Mesenchymal stem cell (in vitro differentiated cells and primary cell): ENCODE measurements around the gene AVPR2.

Experiments used
- DNase-seq: peaks from one replicate; pipeline ENCODE4 v3.0.0-alpha.2; 2013
- H2AFZ ChIP-seq: one replicate; pipeline ENCODE4 v1.6.1; 2013; ENCODE audit warnings: low read depth, mild to moderate bottlenecking, control low read depth, inconsistent platforms, low read length, moderate library complexity
- H2AK5ac ChIP-seq: 2 replicates; pipeline ENCODE4 v1.6.1; 2013; ENCODE audit warnings: low read length, moderate library complexity, mild to moderate bottlenecking, inconsistent platforms; ENCODE audit not compliant: severe bottlenecking
- H2BK120ac ChIP-seq: one replicate; pipeline ENCODE4 v1.6.1; 2013; ENCODE audit warnings: low read depth, mild to moderate bottlenecking, inconsistent platforms, low read length, moderate library complexity
- H2BK12ac ChIP-seq, 2 experiments: one replicate each; pipeline ENCODE4 v1.6.1; 2013; ENCODE audit warnings: inconsistent platforms in 2 of 2, low read length in 2 of 2, mild to moderate bottlenecking in 2 of 2, moderate library complexity in 2 of 2, control low read depth in 1 of 2
- H2BK15ac ChIP-seq: one replicate; pipeline ENCODE4 v1.6.1; 2013; ENCODE audit warnings: mild to moderate bottlenecking, low read depth, inconsistent platforms; ENCODE audit not compliant: poor library complexity, severe bottlenecking
- H2BK5ac ChIP-seq: 2 replicates; pipeline ENCODE4 v1.6.1; 2013; ENCODE audit warnings: low read depth, mild to moderate bottlenecking, low read length, control low read depth, inconsistent platforms; ENCODE audit not compliant: poor library complexity, severe bottlenecking
- H3K14ac ChIP-seq, 2 experiments: one replicate each; pipeline ENCODE4 v1.6.1; 2013; ENCODE audit warnings: inconsistent platforms in 2 of 2, low read length in 2 of 2, control low read depth in 1 of 2, mild to moderate bottlenecking in 1 of 2, moderate library complexity in 1 of 2
- H3K18ac ChIP-seq, 2 experiments: one replicate each; pipeline ENCODE4 v1.6.1; 2013; ENCODE audit warnings: inconsistent platforms in 2 of 2, low read length in 2 of 2, control low read depth in 1 of 2, low read depth in 1 of 2, mild to moderate bottlenecking in 1 of 2
- H3K23ac ChIP-seq, 2 experiments: one replicate each; pipeline ENCODE4 v1.6.1; 2013; ENCODE audit warnings: inconsistent platforms in 2 of 2, low read length in 2 of 2, mild to moderate bottlenecking in 2 of 2, moderate library complexity in 2 of 2, control low read depth in 1 of 2
- H3K27ac ChIP-seq: 2 replicates; pipeline ENCODE4 v1.5.1; 2013; ENCODE audit warnings: mild to moderate bottlenecking, moderate library complexity, low read length, control low read depth, inconsistent platforms; ENCODE audit not compliant: poor library complexity, severe bottlenecking
- H3K27me3 ChIP-seq, 2 experiments: 2 replicates each; pipeline versions ENCODE4 v1.6.1 to v1.7.0; 2013; ENCODE audit warnings: low read length in 2 of 2, mild to moderate bottlenecking in 2 of 2, moderate library complexity in 2 of 2, control low read depth in 1 of 2, inconsistent platforms in 1 of 2; ENCODE audit not compliant: control insufficient read depth in 1 of 2, insufficient read depth in 1 of 2
- H3K36me3 ChIP-seq, 2 experiments: 2 replicates each; pipeline versions ENCODE4 v1.6.1 to v1.7.0; 2013; ENCODE audit warnings: low read length in 2 of 2, control low read depth in 1 of 2, inconsistent platforms in 1 of 2, low read depth in 1 of 2, mild to moderate bottlenecking in 1 of 2; ENCODE audit not compliant: insufficient read depth in 2 of 2, control insufficient read depth in 1 of 2
- H3K4ac ChIP-seq, 2 experiments: one replicate each; pipeline ENCODE4 v1.6.1; 2013; ENCODE audit warnings: inconsistent platforms in 2 of 2, low read length in 2 of 2, mild to moderate bottlenecking in 2 of 2, moderate library complexity in 2 of 2, control low read depth in 1 of 2, low read depth in 1 of 2
- H3K4me1 ChIP-seq: 2 replicates; pipeline ENCODE4 v1.6.1; 2013; ENCODE audit warnings: low read depth, low read length, control low read depth; ENCODE audit not compliant: control insufficient read depth, insufficient read depth
- H3K4me2 ChIP-seq: 2 replicates; pipeline ENCODE4 v1.6.1; 2013; ENCODE audit warnings: low read length, mild to moderate bottlenecking, inconsistent platforms; ENCODE audit not compliant: poor library complexity, severe bottlenecking
- H3K4me3 ChIP-seq, 2 experiments: 2 replicates each; pipeline versions ENCODE4 v1.5.1 to v1.7.0; 2013; ENCODE audit warnings: low read length in 2 of 2, mild to moderate bottlenecking in 2 of 2, control low read depth in 1 of 2, low read depth in 1 of 2; ENCODE audit not compliant: insufficient read depth in 1 of 2
- H3K79me1 ChIP-seq: replicated peaks from 2 replicates; pipeline ENCODE4 v1.6.1; 2013; ENCODE audit warnings: mild to moderate bottlenecking, control low read depth, low read length, inconsistent platforms; ENCODE audit not compliant: poor library complexity, severe bottlenecking
- H3K9ac ChIP-seq: 2 replicates; pipeline ENCODE4 v1.7.0; 2013; ENCODE audit warnings: mild to moderate bottlenecking, low read length, moderate library complexity
- H3K9me3 ChIP-seq: 2 replicates; pipeline ENCODE4 v1.7.0; 2013; ENCODE audit warnings: mild to moderate bottlenecking, low read length; ENCODE audit not compliant: control insufficient read depth
- H4K8ac ChIP-seq: one replicate; pipeline ENCODE4 v1.6.1; 2013; ENCODE audit warnings: inconsistent platforms, mild to moderate bottlenecking, low read length, moderate library complexity
- H4K91ac ChIP-seq: one replicate; pipeline ENCODE4 v1.6.1; 2013; ENCODE audit warnings: mild to moderate bottlenecking, low read length, inconsistent platforms
- WGBS: methylation state at CpG from one replicate; pipeline ENCODE4 v1.1.7; 2013; ENCODE audit warnings: mixed read lengths; 5-methylcytosine and 5-hydroxymethylcytosine counted together

The AVPR2 gene

GRCh38 chrX:153888344-153888743 is 16.1 kb upstream of the AVPR2 start:
- Histone ChIP-seq H4K91ac (no peak overlapping the region), H3K4ac (no peak overlapping the region), H3K14ac (no peak overlapping the region), H3K9me3 (no peaks in the 10 kb centered on the region), H3K9ac (no peak overlapping the region), H4K8ac (no peak overlapping the region), H3K79me1 (no peaks in the 10 kb centered on the region), H2BK15ac (no peak overlapping the region), H3K4me2 (no peak overlapping the region), H2AK5ac (no peak overlapping the region), H3K23ac (no peak overlapping the region), H3K4me1 (peaks cover 27% of the 10 kb centered on the region), H2BK12ac (no peak overlapping the region), H2AFZ (no peak overlapping the region), H2BK120ac (no peak overlapping the region), H3K18ac (no peak overlapping the region), H3K27ac (no peak overlapping the region), H3K4me3 (no peak overlapping the region), H2BK5ac (no peak overlapping the region), H3K36me3 (peaks cover 0 to 13% of the 10 kb centered on the region in 2 experiments), H3K27me3 (peaks cover 0 to 81% of the 10 kb centered on the region in 2 experiments)
- WGBS = 94% methylated on average over 3 of the region's 6 CpGs
- no peak for DNase-seq

GRCh38 chrX:153889123-153889522 is 15.3 kb upstream of the AVPR2 start:
- H2BK15ac ChIP-seq = no peak overlapping the region
- H3K14ac ChIP-seq = no peak overlapping the region
- no peak overlapping the region for H3K4me2 ChIP-seq
- peaks cover 0 to 80% of the 10 kb centered on the region in 2 experiments for H3K27me3 ChIP-seq
- WGBS = 100% methylated on average over 4 of the region's 6 CpGs
- H3K79me1 ChIP-seq = no peaks in the 10 kb centered on the region
- no peak overlapping the region for H2AK5ac ChIP-seq
- H3K4me3 ChIP-seq = no peak overlapping the region
- H2BK120ac ChIP-seq = no peak overlapping the region
- H3K4me1 ChIP-seq = peaks cover 20% of the 10 kb centered on the region
- H3K23ac ChIP-seq = no peak overlapping the region
- no peak overlapping the region for H2BK5ac ChIP-seq
- H3K36me3 ChIP-seq = peaks cover 0 to 6% of the 10 kb centered on the region in 2 experiments
- H3K27ac ChIP-seq = no peak overlapping the region
- no peak overlapping the region for H2AFZ ChIP-seq
- H3K9me3 ChIP-seq = no peaks in the 10 kb centered on the region
- no peak for DNase-seq
- no peak overlapping the region for H3K4ac ChIP-seq
- H3K9ac ChIP-seq = no peak overlapping the region
- no peak overlapping the region for H4K8ac ChIP-seq
- H4K91ac ChIP-seq = no peak overlapping the region
- no peak overlapping the region for H3K18ac ChIP-seq
- no peak overlapping the region for H2BK12ac ChIP-seq

GRCh38 chrX:153897899-153898298 is 6.6 kb upstream of the AVPR2 start:
- Histone ChIP-seq H3K4ac (no peak overlapping the region), H3K27ac (no peak overlapping the region), H3K18ac (no peak overlapping the region), H2AK5ac (no peak overlapping the region), H2BK15ac (no peak overlapping the region), H4K91ac (no peak overlapping the region), H2BK120ac (no peak overlapping the region), H3K79me1 (no peaks in the 10 kb centered on the region), H3K36me3 (no peaks in the 10 kb centered on the region), H3K23ac (no peak overlapping the region), H2AFZ (no peak overlapping the region), H3K4me1 (peaks cover 15% of the 10 kb centered on the region), H2BK12ac (no peak overlapping the region), H2BK5ac (no peak overlapping the region), H3K14ac (no peak overlapping the region), H4K8ac (no peak overlapping the region), H3K9me3 (peaks cover 12% of the 10 kb centered on the region), H3K4me2 (no peak overlapping the region), H3K27me3 (peaks cover 0 to 50% of the 10 kb centered on the region in 2 experiments), H3K9ac (no peak overlapping the region), H3K4me3 (no peak overlapping the region)
- DNase-seq = no peak

- DNase-seq = peak; percentile 91
- H3K14ac ChIP-seq = peak overlapping the region in 1 of 2 experiments; percentile 80
- H2AFZ ChIP-seq = no peak overlapping the region
- no peak overlapping the region for H2BK15ac ChIP-seq
- H2BK12ac ChIP-seq = peak overlapping the region in 1 of 2 experiments; percentile 85
- 62% methylated on average over 16 of the region's 26 CpGs for WGBS
- H3K36me3 ChIP-seq = no peaks in the 10 kb centered on the region
- peak overlapping the region; percentile 35 for H4K8ac ChIP-seq
- H3K4me2 ChIP-seq = no peak overlapping the region
- peaks cover 0 to 37% of the 10 kb centered on the region in 2 experiments for H3K27me3 ChIP-seq
- H3K18ac ChIP-seq = peak overlapping the region; percentile 77 to 81
- no peak overlapping the region for H3K23ac ChIP-seq
- H4K91ac ChIP-seq = peak overlapping the region; percentile 95
- peaks cover 7% of the 10 kb centered on the region for H3K9me3 ChIP-seq
- H3K27ac ChIP-seq = peak overlapping the region; percentile 60
- H2BK120ac ChIP-seq = no peak overlapping the region
- no peak overlapping the region for H3K4me3 ChIP-seq
- H2AK5ac ChIP-seq = no peak overlapping the region
- no peak overlapping the region for H3K4ac ChIP-seq
- H3K4me1 ChIP-seq = peaks cover 15% of the 10 kb centered on the region
- no peaks in the 10 kb centered on the region for H3K79me1 ChIP-seq
- H2BK5ac ChIP-seq = no peak overlapping the region
- no peak overlapping the region for H3K9ac ChIP-seq
Measured at GRCh38 chrX:153900831-153901752, 3.4 kb upstream of the AVPR2 start.
